ENCODE measurements around the gene NPM1.
"Not testable (repeated sequence)": the region's sequence is repeated elsewhere in the genome, so short reads cannot be mapped to it uniquely, and the experiment has no call there.

NPM1 gene

GRCh38 chr5:171369898-171370297 lies 17.8 kb upstream of the NPM1 start:
- H3K27me3 Mint-ChIP-seq: peaks cover 31% of the 10 kb centered on the region

GRCh38 chr5:171370881-171371280 lies 16.8 kb upstream of the NPM1 start:
- H3K4me3 Mint-ChIP-seq, H3K9me3 Mint-ChIP-seq, ATAC-seq, DNase-seq, H3K4me1 Mint-ChIP-seq, H3K27ac Mint-ChIP-seq: not testable (repeated sequence)
- H3K27me3 Mint-ChIP-seq: peaks cover 29% of the 10 kb centered on the region

More at GRCh38 chr5:171369898-171370297, 17.8 kb upstream of the NPM1 start:
- H3K4me3 Mint-ChIP-seq: no peak overlapping the region
- no peak overlapping the region for H3K27ac Mint-ChIP-seq
- DNase-seq (no peak), ATAC-seq (no peak)
- no peaks in the 10 kb centered on the region for H3K9me3 Mint-ChIP-seq
- peaks cover 5% of the 10 kb centered on the region for H3K4me1 Mint-ChIP-seq

- peaks cover 5% of the 10 kb centered on the region for H3K4me1 Mint-ChIP-seq
- peaks cover 29% of the 10 kb centered on the region for H3K27me3 Mint-ChIP-seq
- no peak overlapping the region for H3K27ac Mint-ChIP-seq
- H3K9me3 Mint-ChIP-seq: no peaks in the 10 kb centered on the region
- no peak for ATAC-seq
- DNase-seq: no peak
- H3K4me3 Mint-ChIP-seq: no peak overlapping the region
These were observed 16.3 kb upstream of the NPM1 start for GRCh38 chr5:171371326-171371725.

GRCh38 chr5:171379961-171380360 lies 7.7 kb upstream of the NPM1 start:
- peaks cover 4% of the 10 kb centered on the region for H3K4me1 Mint-ChIP-seq
- H3K27ac Mint-ChIP-seq: no peak overlapping the region
- ATAC-seq: no peak
- no peaks in the 10 kb centered on the region for H3K9me3 Mint-ChIP-seq
- H3K4me3 Mint-ChIP-seq: no peak overlapping the region
- no peak for DNase-seq
- H3K27me3 Mint-ChIP-seq: peaks cover 8% of the 10 kb centered on the region

GRCh38 chr5:171384416-171384815 lies 3.2 kb upstream of the NPM1 start:
- not testable (repeated sequence) for H3K4me3 Mint-ChIP-seq, H3K9me3 Mint-ChIP-seq, H3K27me3 Mint-ChIP-seq, ATAC-seq, DNase-seq, H3K27ac Mint-ChIP-seq
- peaks cover 37% of the 10 kb centered on the region for H3K4me1 Mint-ChIP-seq

- H3K27ac Mint-ChIP-seq: peak overlapping the region in 1 of 2 donors; percentile 31
- H3K4me3 Mint-ChIP-seq, H3K9me3 Mint-ChIP-seq, H3K27me3 Mint-ChIP-seq, DNase-seq, ATAC-seq: not testable (repeated sequence)
- peaks cover 43% of the 10 kb centered on the region for H3K4me1 Mint-ChIP-seq
These were observed 2.6 kb upstream of the NPM1 start for GRCh38 chr5:171384999-171385398.

- DNase-seq (no peak), ATAC-seq (no peak)
- Mint-ChIP-seq H3K4me1 (peaks cover 54% of the 10 kb centered on the region), H3K9me3 (no peaks in the 10 kb centered on the region), H3K27ac (peak overlapping the region in 1 of 2 donors; percentile 100), H3K4me3 (peak overlapping the region; percentile 33 to 97), H3K27me3 (no peaks in the 10 kb centered on the region)
These were observed 1.5 kb upstream of the NPM1 start for GRCh38 chr5:171386006-171386671.

GRCh38 chr5:171386861-171387344 lies 746 bp upstream of the NPM1 start:
- DNase-seq: no peak
- no peak for ATAC-seq
- Mint-ChIP-seq H3K4me3 (peak overlapping the region; percentile 90 to 97), H3K9me3 (no peaks in the 10 kb centered on the region), H3K27ac (peak overlapping the region; percentile 100), H3K4me1 (peaks cover 62% of the 10 kb centered on the region), H3K27me3 (no peaks in the 10 kb centered on the region)

GRCh38 chr5:171387970-171388815 lies 544 bp downstream of the NPM1 start:
- ATAC-seq: peak; percentile 67
- DNase-seq: peak; percentile 83 to 88
- no peaks in the 10 kb centered on the region for H3K9me3 Mint-ChIP-seq
- H3K27ac Mint-ChIP-seq: peak overlapping the region; percentile 100
- peak overlapping the region; percentile 90 to 97 for H3K4me3 Mint-ChIP-seq
- H3K4me1 Mint-ChIP-seq: peaks cover 75% of the 10 kb centered on the region
- H3K27me3 Mint-ChIP-seq: no peaks in the 10 kb centered on the region

GRCh38 chr5:171388816-171389168 lies 1.1 kb downstream of the NPM1 start:
- Mint-ChIP-seq H3K4me3 (peak overlapping the region; percentile 90 to 97), H3K27me3 (no peaks in the 10 kb centered on the region), H3K9me3 (no peaks in the 10 kb centered on the region), H3K4me1 (peaks cover 80% of the 10 kb centered on the region), H3K27ac (peak overlapping the region; percentile 100)
- ATAC-seq (peak; percentile 53), DNase-seq (peak; percentile 68 to 74)

GRCh38 chr5:171390883-171391677 lies 3.4 kb downstream of the NPM1 start:
- ATAC-seq: no peak
- Mint-ChIP-seq H3K9me3 (no peaks in the 10 kb centered on the region), H3K27me3 (no peaks in the 10 kb centered on the region), H3K4me3 (peak overlapping the region; percentile 90 to 97), H3K4me1 (peaks cover 83% of the 10 kb centered on the region), H3K27ac (peak overlapping the region; percentile 86 to 100)
- peak in 1 of 2 donors; percentile 28 for DNase-seq

- no peak for DNase-seq
- H3K9me3 Mint-ChIP-seq: no peaks in the 10 kb centered on the region
- peak overlapping the region; percentile 62 to 73 for H3K4me3 Mint-ChIP-seq
- no peaks in the 10 kb centered on the region for H3K27me3 Mint-ChIP-seq
- ATAC-seq: no peak
- peak overlapping the region; percentile 69 to 95 for H3K27ac Mint-ChIP-seq
- peaks cover 82% of the 10 kb centered on the region for H3K4me1 Mint-ChIP-seq
These were observed 4.4 kb downstream of the NPM1 start for GRCh38 chr5:171391996-171392577.

- Mint-ChIP-seq H3K27me3 (no peaks in the 10 kb centered on the region), H3K9me3 (no peaks in the 10 kb centered on the region), H3K4me1 (peaks cover 88% of the 10 kb centered on the region), H3K27ac (peak overlapping the region; percentile 73 to 95), H3K4me3 (peak overlapping the region; percentile 62 to 73)
- ATAC-seq (no peak), DNase-seq (no peak)
These were observed 5.0 kb downstream of the NPM1 start for GRCh38 chr5:171392585-171393159.

GRCh38 chr5:171395042-171395441 lies 7.4 kb downstream of the NPM1 start:
- no peak for ATAC-seq
- Mint-ChIP-seq H3K27ac (peak overlapping the region; percentile 7 to 89), H3K4me1 (peaks cover 90% of the 10 kb centered on the region), H3K27me3 (no peaks in the 10 kb centered on the region), H3K9me3 (no peaks in the 10 kb centered on the region), H3K4me3 (peak overlapping the region; percentile 45 to 58)
- no peak for DNase-seq

- peak overlapping the region in 1 of 2 donors; percentile 76 for H3K27ac Mint-ChIP-seq
- peaks cover 90% of the 10 kb centered on the region for H3K4me1 Mint-ChIP-seq
- not testable (repeated sequence) for ATAC-seq, H3K9me3 Mint-ChIP-seq, DNase-seq, H3K27me3 Mint-ChIP-seq
- peak overlapping the region; percentile 6 to 54 for H3K4me3 Mint-ChIP-seq
These were observed 8.9 kb downstream of the NPM1 start for GRCh38 chr5:171396583-171396982.

Measured in stimulated activated naive CD8-positive, alpha-beta T cell treated with anti-CD3 and anti-CD28 coated beads, Interleukin-15, amount 100 ng/mL, for 72 hours (primary cell).